Stimulated activated CD4-positive, alpha-beta T cell treated with anti-CD3 and anti-CD28 coated beads, Interleukin-12 subunit alpha, Interleukin-12 subunit beta, amount 100 ng/mL, for 24 hours (primary cell): Measurements from ENCODE around the gene ANKRD55.
"Not testable (repeated sequence)": the region's sequence is repeated elsewhere in the genome, so short reads cannot be mapped to it uniquely, and the experiment has no call there.

ENCODE experiments used
- DNase-seq, 2 experiments: peaks; one replicate each; pipeline ENCODE4 v3.0.0-alpha.2; 2020; ENCODE audit warnings: low read depth in 2 of 2

Gene ANKRD55

GRCh38 chr5:56102889-56103288, 130.2 kb downstream of the ANKRD55 start:
- DNase-seq = no peak

- DNase-seq = not testable (repeated sequence)
These were observed 130.9 kb downstream of the ANKRD55 start for GRCh38 chr5:56102207-56102606.

- DNase-seq = no peak
These were observed 131.9 kb downstream of the ANKRD55 start for GRCh38 chr5:56101180-56101579.

GRCh38 chr5:56100439-56101176, 132.5 kb downstream of the ANKRD55 start:
- no peak for DNase-seq

GRCh38 chr5:56099346-56099745, 133.8 kb downstream of the ANKRD55 start:
- DNase-seq = no peak

GRCh38 chr5:56097055-56097454, 136.1 kb downstream of the ANKRD55 start:
- no peak for DNase-seq

- no peak for DNase-seq
These were observed 137.5 kb downstream of the ANKRD55 start for GRCh38 chr5:56095579-56096102.

GRCh38 chr5:56094579-56095361, 138.4 kb downstream of the ANKRD55 start:
- peak; percentile 70 to 85 for DNase-seq

- no peak for DNase-seq
These were observed 139.2 kb downstream of the ANKRD55 start for GRCh38 chr5:56093970-56094369.

- DNase-seq = no peak
These were observed 141.0 kb downstream of the ANKRD55 start for GRCh38 chr5:56092115-56092514.

- DNase-seq = no peak
These were observed 141.5 kb downstream of the ANKRD55 start for GRCh38 chr5:56091664-56092063.

GRCh38 chr5:56090793-56091460, 142.2 kb downstream of the ANKRD55 start:
- DNase-seq = no peak

GRCh38 chr5:56088967-56089829, 143.9 kb downstream of the ANKRD55 start:
- DNase-seq = peak in 1 of 2 experiments; percentile 41

GRCh38 chr5:56088431-56088949, 144.6 kb downstream of the ANKRD55 start:
- DNase-seq = no peak

GRCh38 chr5:56085193-56085592, 147.9 kb downstream of the ANKRD55 start:
- DNase-seq = no peak

- DNase-seq = no peak
These were observed 149.8 kb downstream of the ANKRD55 start for GRCh38 chr5:56083286-56083854.

- not testable (repeated sequence) for DNase-seq
These were observed 152.0 kb downstream of the ANKRD55 start for GRCh38 chr5:56081053-56081642.

GRCh38 chr5:56080375-56081052, 152.6 kb downstream of the ANKRD55 start:
- DNase-seq = no peak

- DNase-seq = not testable (repeated sequence)
These were observed 154.0 kb downstream of the ANKRD55 start for GRCh38 chr5:56079157-56079500.
